ENCODE data around the gene PTBP3.
"Not testable (repeated sequence)": the region's sequence is repeated elsewhere in the genome, so short reads cannot be mapped to it uniquely, and the experiment has no call there.

The PTBP3 gene

DNA sequence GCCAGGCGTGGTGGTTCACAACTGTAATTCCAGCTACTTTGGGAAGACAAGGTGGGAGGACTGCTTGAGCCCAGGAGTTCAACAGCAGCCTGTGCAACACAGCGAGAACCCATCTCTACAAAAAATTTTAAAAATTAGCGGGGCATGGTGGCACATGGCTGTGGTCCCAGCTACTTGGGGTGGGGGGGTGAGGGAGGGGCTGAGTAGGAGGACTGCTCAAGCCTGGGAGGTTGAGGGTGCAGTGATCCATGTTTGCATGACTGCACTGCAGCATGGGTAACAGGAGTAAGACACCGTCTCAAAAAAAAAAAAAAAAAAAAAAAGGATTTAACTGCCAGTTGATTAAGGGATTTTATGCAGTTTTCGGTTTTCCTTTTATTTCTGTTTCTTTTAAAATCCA is 65.0 kb downstream of the PTBP3 start:
- H3K27me3 Mint-ChIP-seq (ENCODE audit: low read depth) = no peaks in the 10 kb centered on the region
- H3K4me3 Mint-ChIP-seq = no peak overlapping the region
- no peaks in the 10 kb centered on the region for H3K4me1 Mint-ChIP-seq
- H3K36me3 Mint-ChIP-seq (ENCODE audit: low read depth) = peaks cover 52% of the 10 kb centered on the region
- TF ChIP-seq, protein P1, sequence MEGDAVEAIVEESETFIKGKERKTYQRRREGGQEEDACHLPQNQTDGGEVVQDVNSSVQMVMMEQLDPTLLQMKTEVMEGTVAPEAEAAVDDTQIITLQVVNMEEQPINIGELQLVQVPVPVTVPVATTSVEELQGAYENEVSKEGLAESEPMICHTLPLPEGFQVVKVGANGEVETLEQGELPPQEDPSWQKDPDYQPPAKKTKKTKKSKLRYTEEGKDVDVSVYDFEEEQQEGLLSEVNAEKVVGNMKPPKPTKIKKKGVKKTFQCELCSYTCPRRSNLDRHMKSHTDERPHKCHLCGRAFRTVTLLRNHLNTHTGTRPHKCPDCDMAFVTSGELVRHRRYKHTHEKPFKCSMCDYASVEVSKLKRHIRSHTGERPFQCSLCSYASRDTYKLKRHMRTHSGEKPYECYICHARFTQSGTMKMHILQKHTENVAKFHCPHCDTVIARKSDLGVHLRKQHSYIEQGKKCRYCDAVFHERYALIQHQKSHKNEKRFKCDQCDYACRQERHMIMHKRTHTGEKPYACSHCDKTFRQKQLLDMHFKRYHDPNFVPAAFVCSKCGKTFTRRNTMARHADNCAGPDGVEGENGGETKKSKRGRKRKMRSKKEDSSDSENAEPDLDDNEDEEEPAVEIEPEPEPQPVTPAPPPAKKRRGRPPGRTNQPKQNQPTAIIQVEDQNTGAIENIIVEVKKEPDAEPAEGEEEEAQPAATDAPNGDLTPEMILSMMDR (IDR thresholded peaks at IDR 0.05; ENCODE audit: unreplicated experiment in 3 of 3) = no peak
- no peak overlapping the region for H3K27ac Mint-ChIP-seq
- H3K9me3 Mint-ChIP-seq = no peaks in the 10 kb centered on the region

DNA sequence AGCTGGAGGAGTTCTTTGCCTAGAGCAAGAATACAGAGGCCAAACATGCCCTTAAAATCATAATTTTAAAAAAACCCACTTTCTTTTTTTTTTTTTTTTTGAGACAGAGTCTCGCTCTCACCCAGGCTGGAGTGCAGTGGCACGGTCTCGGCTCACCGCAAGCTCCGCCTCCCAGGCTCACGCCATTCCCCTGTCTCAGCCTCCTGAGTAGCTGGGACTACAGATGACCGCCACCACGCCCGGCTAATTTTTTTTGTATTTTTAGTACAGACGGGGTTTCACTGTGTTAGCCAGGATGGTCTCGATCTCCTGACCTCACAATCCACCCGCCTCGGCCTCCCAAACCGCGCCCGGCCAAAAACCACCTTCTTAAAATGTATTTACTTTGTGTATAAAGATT is 66.3 kb downstream of the PTBP3 start:
- H3K4me1 Mint-ChIP-seq; H3K4me3 Mint-ChIP-seq; H3K9me3 Mint-ChIP-seq; H3K27ac Mint-ChIP-seq; H3K27me3 Mint-ChIP-seq (ENCODE audit: low read depth): not testable (repeated sequence)
- peaks cover 51% of the 10 kb centered on the region for H3K36me3 Mint-ChIP-seq (ENCODE audit: low read depth)

DNA sequence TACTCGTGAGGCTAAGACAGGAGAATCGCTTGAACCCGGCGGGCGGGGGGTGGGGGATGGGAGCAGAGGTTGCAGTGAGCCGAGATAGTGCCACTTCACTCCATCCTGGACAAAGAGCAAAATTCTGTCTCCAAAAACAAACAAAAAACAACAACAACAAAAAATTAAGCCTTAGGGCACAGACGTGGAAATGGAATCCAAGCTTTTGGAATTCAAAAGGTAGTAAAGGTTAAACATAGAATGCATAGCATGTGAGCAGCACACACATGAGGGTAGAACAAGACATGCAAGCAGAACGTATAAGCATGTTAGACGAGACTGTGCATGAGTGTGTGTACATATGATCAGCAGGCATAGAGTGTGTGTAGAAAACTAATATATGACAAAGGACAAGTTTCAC is 68.0 kb downstream of the PTBP3 start:
- H3K36me3 Mint-ChIP-seq (ENCODE audit: low read depth) = peaks cover 63% of the 10 kb centered on the region
- no peak overlapping the region for H3K27ac Mint-ChIP-seq
- TF ChIP-seq, protein P1 (IDR thresholded peaks at IDR 0.05; ENCODE audit: unreplicated experiment in 3 of 3) = no peak
- H3K4me3 Mint-ChIP-seq = no peak overlapping the region
- no peaks in the 10 kb centered on the region for H3K27me3 Mint-ChIP-seq (ENCODE audit: low read depth)
- H3K4me1 Mint-ChIP-seq = no peaks in the 10 kb centered on the region
- no peaks in the 10 kb centered on the region for H3K9me3 Mint-ChIP-seq

DNA sequence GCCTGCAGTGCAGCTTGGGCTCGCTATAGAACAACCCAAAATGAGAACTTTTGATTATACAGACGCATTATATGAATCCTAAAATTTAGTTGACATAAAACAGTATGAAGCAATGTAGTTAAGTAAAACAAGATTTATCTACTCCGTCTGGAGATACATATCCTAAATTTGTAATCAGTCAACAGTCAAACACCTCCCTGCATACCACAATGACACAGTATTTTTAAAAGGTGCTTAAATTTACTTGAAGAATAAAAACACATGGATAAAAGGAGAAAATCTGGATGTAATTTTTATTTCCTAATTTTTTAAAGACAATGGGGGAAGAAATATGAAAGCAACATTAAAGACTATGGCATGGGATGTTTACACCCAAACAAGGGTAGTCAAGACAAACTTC is 70.8 kb downstream of the PTBP3 start:
- TF ChIP-seq, protein P1 (IDR thresholded peaks at IDR 0.05; ENCODE audit: unreplicated experiment in 3 of 3) = no peak
- Mint-ChIP-seq H3K4me3 (no peak overlapping the region), H3K4me1 (no peaks in the 10 kb centered on the region), H3K9me3 (no peaks in the 10 kb centered on the region), H3K36me3 (ENCODE audit: low read depth) (peaks cover 53% of the 10 kb centered on the region), H3K27ac (no peak overlapping the region), H3K27me3 (ENCODE audit: low read depth) (no peaks in the 10 kb centered on the region)

DNA sequence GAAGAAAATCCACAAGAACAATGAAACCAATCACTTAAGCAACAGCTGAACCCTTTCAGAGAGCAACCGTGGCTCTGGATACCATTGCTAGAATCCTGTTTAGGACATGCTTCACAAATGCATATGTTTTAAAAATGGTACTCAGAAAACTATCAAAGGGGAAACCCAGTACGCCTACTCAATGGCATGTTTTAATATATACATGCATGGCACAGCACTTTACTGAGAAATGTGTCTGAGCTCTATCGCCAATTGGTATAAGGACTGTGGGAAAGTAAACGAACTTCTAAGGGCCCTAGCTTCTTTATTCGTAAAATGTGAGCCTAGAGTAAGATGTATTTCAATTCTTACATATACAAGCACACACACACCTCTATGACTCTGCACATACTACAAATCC is 72.3 kb downstream of the PTBP3 start:
- peaks cover 46% of the 10 kb centered on the region for H3K36me3 Mint-ChIP-seq (ENCODE audit: low read depth)
- no peaks in the 10 kb centered on the region for H3K9me3 Mint-ChIP-seq
- no peaks in the 10 kb centered on the region for H3K4me1 Mint-ChIP-seq
- no peak overlapping the region for H3K27ac Mint-ChIP-seq
- H3K4me3 Mint-ChIP-seq = no peak overlapping the region
- no peaks in the 10 kb centered on the region for H3K27me3 Mint-ChIP-seq (ENCODE audit: low read depth)
- TF ChIP-seq, protein P1 (IDR thresholded peaks at IDR 0.05; ENCODE audit: unreplicated experiment in 3 of 3) = no peak

DNA sequence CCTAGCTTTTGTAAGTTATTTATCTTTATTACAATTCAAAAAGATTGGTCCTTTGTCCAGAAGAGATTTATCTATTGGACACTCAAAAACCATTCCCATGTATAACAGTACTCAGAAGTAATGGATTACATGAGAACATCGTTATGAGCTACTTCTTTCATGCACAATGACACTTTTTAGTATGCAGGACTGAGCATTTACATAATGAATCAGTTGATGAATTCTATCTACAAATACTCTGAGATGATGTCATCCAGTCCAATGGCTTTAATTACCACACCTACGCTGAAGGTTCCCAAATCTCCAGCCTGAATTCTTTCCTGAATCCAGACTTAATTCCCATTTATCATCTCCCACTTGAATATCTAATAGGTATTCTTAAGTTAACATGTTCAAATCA is 75.3 kb downstream of the PTBP3 start:
- no peaks in the 10 kb centered on the region for H3K4me1 Mint-ChIP-seq
- no peak overlapping the region for H3K4me3 Mint-ChIP-seq
- no peaks in the 10 kb centered on the region for H3K27me3 Mint-ChIP-seq (ENCODE audit: low read depth)
- H3K27ac Mint-ChIP-seq = no peak overlapping the region
- TF ChIP-seq, protein P1 (IDR thresholded peaks at IDR 0.05; ENCODE audit: unreplicated experiment in 3 of 3) = no peak
- no peaks in the 10 kb centered on the region for H3K9me3 Mint-ChIP-seq
- peaks cover 36% of the 10 kb centered on the region for H3K36me3 Mint-ChIP-seq (ENCODE audit: low read depth)
